T-helper 2 cell (primary cell): ENCODE measurements around the gene FN3K.

ENCODE experiments used
- DNase-seq, 5 experiments: peaks; one replicate each; pipeline versions ENCODE4 v3.0.0 to v3.0.0-alpha.2; 2012 to 2022

Gene FN3K

GRCh38 chr17:82797061-82797460 lies 61.6 kb downstream of the FN3K start:
- DNase-seq: no peak

- no peak for DNase-seq
These were observed 63.3 kb downstream of the FN3K start for GRCh38 chr17:82798752-82799151.

GRCh38 chr17:82799591-82799990 lies 64.2 kb downstream of the FN3K start:
- DNase-seq: no peak
